Neural progenitor cell (in vitro differentiated cells): Measurements from ENCODE around the gene SMARCA4. TPM values are rescaled to one million over a fixed set of nuclear protein-coding genes. Genes with fewer than 3 reads are reported as not detected.
"Not testable (repeated sequence)": the region's sequence is repeated elsewhere in the genome, so short reads cannot be mapped to it uniquely, and the experiment has no call there.

ENCODE experiments used
- DNase-seq: peaks from one replicate; pipeline ENCODE4 v3.0.0-alpha.2; 2016; ENCODE audit warnings: low spot score
- H2AFZ ChIP-seq: fragments of 200-600 bp; sonication (generic); replicated peaks from 2 replicates; pipeline ENCODE4 v1.6.1; 2016; ENCODE audit warnings: antibody characterized with exemption
- H3F3A ChIP-seq: fragments of 200-600 bp; sonication (generic); 2 replicates; pipeline ENCODE4 v1.6.1; 2016; ENCODE audit warnings: antibody characterized with exemption, low read depth
- H3K27ac ChIP-seq: fragments of 200-600 bp; sonication (generic); 2 replicates; pipeline ENCODE4 v1.5.1; 2016; ENCODE audit warnings: mild to moderate bottlenecking
- H3K27me3 ChIP-seq: fragments of 200-600 bp; sonication (generic); 2 replicates; pipeline ENCODE4 v1.6.1; 2016; ENCODE audit warnings: mild to moderate bottlenecking, moderate library complexity
- H3K36me3 ChIP-seq: fragments of 200-600 bp; sonication (generic); 2 replicates; pipeline ENCODE4 v1.5.1; 2016
- H3K4me1 ChIP-seq: fragments of 200-600 bp; sonication (generic); 2 replicates; pipeline ENCODE4 v1.6.1; 2016; ENCODE audit warnings: mixed run types
- H3K4me2 ChIP-seq: fragments of 200-600 bp; sonication (generic); 2 replicates; pipeline ENCODE4 v1.6.1; 2016
- H3K4me3 ChIP-seq: fragments of 200-600 bp; sonication (generic); 2 replicates; pipeline ENCODE4 v1.5.1; 2016
- H3K79me2 ChIP-seq: fragments of 200-600 bp; sonication (generic); 2 replicates; pipeline ENCODE4 v1.6.1; 2016; ENCODE audit warnings: low read depth
- H3K9ac ChIP-seq: fragments of 200-600 bp; sonication (generic); 2 replicates; pipeline ENCODE4 v1.6.1; 2016
- H3K9me3 ChIP-seq: fragments of 200-600 bp; sonication (generic); 2 replicates; pipeline ENCODE4 v1.5.1; 2016; ENCODE audit warnings: low read depth
- H4K20me1 ChIP-seq: fragments of 200-600 bp; sonication (generic); 2 replicates; pipeline ENCODE4 v1.6.1; 2016; ENCODE audit warnings: low read depth
- H3K27ac Mint-ChIP-seq: 3 replicates; pipeline ENCODE4 v1.8.0; 2021; ENCODE audit warnings: mixed read lengths
- H3K27me3 Mint-ChIP-seq: 2 replicates; pipeline ENCODE4 v1.8.0; 2022; ENCODE audit warnings: low read depth, mild to moderate bottlenecking, inconsistent platforms, moderate library complexity, mixed read lengths; ENCODE audit not compliant: insufficient read depth
- H3K36me3 Mint-ChIP-seq: 3 replicates; pipeline ENCODE4 v1.8.0; 2021; ENCODE audit warnings: mixed read lengths
- H3K4me1 Mint-ChIP-seq: 3 replicates; pipeline ENCODE4 v1.8.0; 2021; ENCODE audit warnings: mixed read lengths
- H3K4me3 Mint-ChIP-seq: 3 replicates; pipeline ENCODE4 v1.8.0; 2021; ENCODE audit warnings: mild to moderate bottlenecking, moderate library complexity, mixed read lengths
- H3K9me3 Mint-ChIP-seq: 3 replicates; pipeline ENCODE4 v1.8.0; 2020; ENCODE audit warnings: mixed read lengths
- CTCF ChIP-seq: fragments of 200-600 bp; sonication (generic); IDR thresholded peaks from 2 replicates; pipeline ENCODE4 v1.5.1; 2017; ENCODE audit warnings: antibody characterized with exemption, mild to moderate bottlenecking
- EZH2 ChIP-seq: fragments of 200-600 bp; sonication (generic); IDR thresholded peaks from 2 replicates; pipeline ENCODE4 v1.6.1; 2017; ENCODE audit warnings: antibody characterized with exemption, mild to moderate bottlenecking, moderate library complexity
- EZH2phosphoT487 ChIP-seq: fragments of 200-600 bp; sonication (generic); IDR thresholded peaks from 2 replicates; pipeline ENCODE4 v1.6.1; 2017; ENCODE audit warnings: antibody characterized with exemption
- total RNA-seq: library from RNA; depleted of rRNA; stranded (reverse); fragments of >200 nt; gene quantifications from 2 replicates; pipeline ENCODE4 v1.2.3, GENCODE V29; 2015; ENCODE audit warnings: low replicate concordance

The SMARCA4 gene
- total RNA-seq, 1 donor from 2014 or later = 169 TPM

DNA sequence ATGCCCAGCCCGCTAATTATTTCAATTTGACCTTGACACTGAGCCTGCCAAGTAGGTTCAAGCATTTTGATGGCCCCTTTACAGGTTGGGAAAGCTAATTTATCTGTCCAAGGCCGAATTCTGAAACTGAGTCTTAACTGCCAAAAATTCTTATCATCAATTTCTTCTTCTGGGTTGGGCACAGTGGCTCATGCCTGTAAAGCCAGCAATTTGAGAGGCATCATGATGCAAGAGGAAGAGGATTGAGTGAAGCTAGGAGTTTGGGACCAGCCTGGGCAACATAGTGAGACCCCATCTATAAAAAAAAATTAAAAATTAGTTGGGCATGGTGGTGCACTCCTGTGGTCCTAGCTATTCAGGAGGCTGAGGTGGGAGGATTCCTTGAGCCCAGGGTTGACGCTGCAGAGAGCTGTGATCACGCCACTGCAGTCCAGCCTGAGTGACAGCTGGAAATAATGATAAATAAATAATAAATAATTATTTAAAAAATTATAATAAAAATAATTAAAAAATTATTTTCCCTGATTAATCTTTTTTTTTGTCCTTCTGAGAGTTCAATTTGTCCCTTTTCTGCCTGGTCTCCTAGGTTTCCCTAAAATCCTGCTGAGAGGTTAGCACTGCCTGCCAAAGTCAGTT, 127.2 kb downstream of the SMARCA4 start:
- Mint-ChIP-seq H3K27ac (peak overlapping the region; percentile 98), H3K27me3 (peaks cover 7% of the 10 kb centered on the region), H3K36me3 (peaks cover 6% of the 10 kb centered on the region), H3K4me1 (peaks cover 29% of the 10 kb centered on the region), H3K4me3 (peak overlapping the region; percentile 94), H3K9me3 (no peaks in the 10 kb centered on the region)
- Histone ChIP-seq H3K36me3 (no peaks in the 10 kb centered on the region), H3K4me2 (no peak overlapping the region), H2AFZ (no peak overlapping the region), H3K4me1 (peaks cover 29% of the 10 kb centered on the region), H3K27me3 (no peaks in the 10 kb centered on the region), H4K20me1 (peaks cover 25% of the 10 kb centered on the region), H3K9ac (no peak overlapping the region), H3K79me2 (peaks cover 36% of the 10 kb centered on the region), H3K9me3 (no peaks in the 10 kb centered on the region), H3K27ac (no peak overlapping the region), H3K4me3 (no peak overlapping the region), H3F3A (peaks cover 28% of the 10 kb centered on the region)
- TF ChIP-seq EZH2phosphoT487 (no peak), CTCF (no peak), EZH2 (no peak)
- DNase-seq = no peak

- H3K4me3 ChIP-seq = peak overlapping the region; percentile 93
- H3K79me2 ChIP-seq = peaks cover 43% of the 10 kb centered on the region
- H3K27me3 Mint-ChIP-seq = peaks cover 7% of the 10 kb centered on the region
- H3K9ac ChIP-seq = no peak overlapping the region
- H2AFZ ChIP-seq = peak overlapping the region; percentile 50
- peaks cover 29% of the 10 kb centered on the region for H3K4me1 ChIP-seq
- H3K4me3 Mint-ChIP-seq = peak overlapping the region; percentile 94
- peak overlapping the region; percentile 98 for H3K27ac Mint-ChIP-seq
- no peak for DNase-seq
- H3K36me3 Mint-ChIP-seq = peaks cover 7% of the 10 kb centered on the region
- H4K20me1 ChIP-seq = peaks cover 32% of the 10 kb centered on the region
- H3K9me3 Mint-ChIP-seq = no peaks in the 10 kb centered on the region
- TF ChIP-seq EZH2phosphoT487 (no peak), EZH2 (no peak), CTCF (no peak)
- peak overlapping the region; percentile 97 for H3K27ac ChIP-seq
- H3K9me3 ChIP-seq = no peaks in the 10 kb centered on the region
- H3K4me2 ChIP-seq = peak overlapping the region; percentile 70
- H3F3A ChIP-seq = peaks cover 28% of the 10 kb centered on the region
- H3K27me3 ChIP-seq = no peaks in the 10 kb centered on the region
- peaks cover 30% of the 10 kb centered on the region for H3K4me1 Mint-ChIP-seq
- H3K36me3 ChIP-seq = no peaks in the 10 kb centered on the region
Measured at GRCh38 chr19:11088506-11089253, 127.8 kb downstream of the SMARCA4 start.

DNA sequence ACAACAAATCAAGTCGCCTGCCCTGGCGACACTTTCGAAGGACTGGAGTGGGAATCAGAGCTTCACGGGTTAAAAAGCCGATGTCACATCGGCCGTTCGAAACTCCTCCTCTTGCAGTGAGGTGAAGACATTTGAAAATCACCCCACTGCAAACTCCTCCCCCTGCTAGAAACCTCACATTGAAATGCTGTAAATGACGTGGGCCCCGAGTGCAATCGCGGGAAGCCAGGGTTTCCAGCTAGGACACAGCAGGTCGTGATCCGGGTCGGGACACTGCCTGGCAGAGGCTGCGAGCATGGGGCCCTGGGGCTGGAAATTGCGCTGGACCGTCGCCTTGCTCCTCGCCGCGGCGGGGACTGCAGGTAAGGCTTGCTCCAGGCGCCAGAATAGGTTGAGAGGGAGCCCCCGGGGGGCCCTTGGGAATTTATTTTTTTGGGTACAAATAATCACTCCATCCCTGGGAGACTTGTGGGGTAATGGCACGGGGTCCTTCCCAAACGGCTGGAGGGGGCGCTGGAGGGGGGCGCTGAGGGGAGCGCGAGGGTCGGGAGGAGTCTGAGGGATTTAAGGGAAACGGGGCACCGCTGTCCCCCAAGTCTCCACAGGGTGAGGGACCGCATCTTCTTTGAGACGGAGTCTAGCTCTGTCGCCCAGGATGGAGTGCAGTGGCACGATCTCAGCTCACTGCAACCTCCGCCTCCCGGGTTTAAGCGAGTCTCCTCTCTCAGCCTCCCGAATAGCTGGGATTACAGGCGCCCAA, 128.6 kb downstream of the SMARCA4 start, which contains the start of gene LDLR:
TSS of gene LDLR (plus strand) at position 210 of the 760 bp plus-strand sequence. CDS start at position 296, 86 bp downstream.
- H3K4me1 ChIP-seq = peaks cover 29% of the 10 kb centered on the region
- Mint-ChIP-seq H3K36me3 (peaks cover 10% of the 10 kb centered on the region), H3K27me3 (peaks cover 7% of the 10 kb centered on the region), H3K27ac (peak within 1 kb of the TSS; percentile 98), H3K4me3 (peak within 1 kb of the TSS; percentile 94), H3K9me3 (no peaks in the 10 kb centered on the region), H3K4me1 (peaks cover 30% of the 10 kb centered on the region)
- DNase-seq = peak; percentile 91
- no peaks in the 10 kb centered on the region for H3K9me3 ChIP-seq
- TF ChIP-seq CTCF (no peak), EZH2phosphoT487 (no peak), EZH2 (peak; percentile 38)
- H3K79me2 ChIP-seq = peaks cover 51% of the 10 kb centered on the region
- peak within 1 kb of the TSS; percentile 70 for H3K4me2 ChIP-seq
- H3K9ac ChIP-seq = peak within 1 kb of the TSS; percentile 83
- peak within 1 kb of the TSS; percentile 97 for H3K27ac ChIP-seq
- H3K27me3 ChIP-seq = no peaks in the 10 kb centered on the region
- H3K36me3 ChIP-seq = no peaks in the 10 kb centered on the region
- peak within 1 kb of the TSS; percentile 93 for H3K4me3 ChIP-seq
- peak within 1 kb of the TSS; percentile 50 for H2AFZ ChIP-seq
- peaks cover 39% of the 10 kb centered on the region for H4K20me1 ChIP-seq
- peaks cover 28% of the 10 kb centered on the region for H3F3A ChIP-seq

DNA sequence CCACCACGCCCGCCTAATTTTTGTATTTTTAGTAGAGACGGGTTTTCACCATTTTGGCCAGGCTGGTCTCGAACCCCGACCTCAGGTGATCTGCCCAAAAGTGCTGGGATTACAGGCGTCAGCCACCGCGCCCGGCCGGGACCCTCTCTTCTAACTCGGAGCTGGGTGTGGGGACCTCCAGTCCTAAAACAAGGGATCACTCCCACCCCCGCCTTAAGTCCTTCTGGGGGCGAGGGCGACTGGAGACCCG, 129.1 kb downstream of the SMARCA4 start:
- peak overlapping the region; percentile 70 for H3K4me2 ChIP-seq
- not testable (repeated sequence) for H3K36me3 ChIP-seq, H3K9me3 Mint-ChIP-seq, H3K27me3 ChIP-seq, H3K27me3 Mint-ChIP-seq, H3K9me3 ChIP-seq, H2AFZ ChIP-seq, DNase-seq
- H3K27ac ChIP-seq = peak overlapping the region; percentile 97
- H3K79me2 ChIP-seq = peaks cover 56% of the 10 kb centered on the region
- peaks cover 28% of the 10 kb centered on the region for H3F3A ChIP-seq
- peaks cover 29% of the 10 kb centered on the region for H3K4me1 ChIP-seq
- Mint-ChIP-seq H3K4me1 (peaks cover 35% of the 10 kb centered on the region), H3K36me3 (peaks cover 15% of the 10 kb centered on the region), H3K27ac (peak overlapping the region; percentile 76), H3K4me3 (peak overlapping the region; percentile 94)
- peak overlapping the region; percentile 83 for H3K9ac ChIP-seq
- peaks cover 45% of the 10 kb centered on the region for H4K20me1 ChIP-seq
- peak overlapping the region; percentile 93 for H3K4me3 ChIP-seq
